ENCODE measurements around the gene ARMC3.

DNA sequence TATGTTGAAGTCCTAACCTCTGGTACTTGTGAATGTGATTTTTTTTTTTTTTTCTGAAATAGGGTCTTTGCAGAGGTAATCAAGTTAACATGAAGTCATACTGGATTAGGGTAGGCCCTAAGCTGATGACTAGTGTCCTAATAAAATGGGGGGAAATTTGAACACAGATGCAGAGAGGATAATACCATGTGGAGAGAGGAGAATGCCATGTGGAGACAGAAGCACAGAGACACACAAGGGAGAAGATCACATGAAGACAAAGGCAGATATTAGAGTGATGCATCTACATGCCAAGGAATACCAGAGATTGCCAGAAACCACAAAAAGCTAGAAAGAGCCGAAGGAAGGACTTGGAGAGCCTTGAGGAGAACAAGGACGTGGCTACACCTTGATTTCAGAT lies 28.5 kb upstream of the ARMC3 start:
- TF ChIP-seq, protein P1, sequence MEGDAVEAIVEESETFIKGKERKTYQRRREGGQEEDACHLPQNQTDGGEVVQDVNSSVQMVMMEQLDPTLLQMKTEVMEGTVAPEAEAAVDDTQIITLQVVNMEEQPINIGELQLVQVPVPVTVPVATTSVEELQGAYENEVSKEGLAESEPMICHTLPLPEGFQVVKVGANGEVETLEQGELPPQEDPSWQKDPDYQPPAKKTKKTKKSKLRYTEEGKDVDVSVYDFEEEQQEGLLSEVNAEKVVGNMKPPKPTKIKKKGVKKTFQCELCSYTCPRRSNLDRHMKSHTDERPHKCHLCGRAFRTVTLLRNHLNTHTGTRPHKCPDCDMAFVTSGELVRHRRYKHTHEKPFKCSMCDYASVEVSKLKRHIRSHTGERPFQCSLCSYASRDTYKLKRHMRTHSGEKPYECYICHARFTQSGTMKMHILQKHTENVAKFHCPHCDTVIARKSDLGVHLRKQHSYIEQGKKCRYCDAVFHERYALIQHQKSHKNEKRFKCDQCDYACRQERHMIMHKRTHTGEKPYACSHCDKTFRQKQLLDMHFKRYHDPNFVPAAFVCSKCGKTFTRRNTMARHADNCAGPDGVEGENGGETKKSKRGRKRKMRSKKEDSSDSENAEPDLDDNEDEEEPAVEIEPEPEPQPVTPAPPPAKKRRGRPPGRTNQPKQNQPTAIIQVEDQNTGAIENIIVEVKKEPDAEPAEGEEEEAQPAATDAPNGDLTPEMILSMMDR (conservative IDR thresholded peaks at IDR 0.05; ENCODE audit: low read depth, low read length): no peak
- no peak for TF ChIP-seq EZH2 (IDR thresholded peaks at IDR 0.05; ENCODE audit: borderline replicate concordance, low read depth, low read length, poor library complexity, severe bottlenecking)

Measured in A673 (cell line).